ENCODE data around the gene CIAO3.
"Not testable (repeated sequence)": the region's sequence is repeated elsewhere in the genome, so short reads cannot be mapped to it uniquely, and the experiment has no call there.

Gene CIAO3

DNA sequence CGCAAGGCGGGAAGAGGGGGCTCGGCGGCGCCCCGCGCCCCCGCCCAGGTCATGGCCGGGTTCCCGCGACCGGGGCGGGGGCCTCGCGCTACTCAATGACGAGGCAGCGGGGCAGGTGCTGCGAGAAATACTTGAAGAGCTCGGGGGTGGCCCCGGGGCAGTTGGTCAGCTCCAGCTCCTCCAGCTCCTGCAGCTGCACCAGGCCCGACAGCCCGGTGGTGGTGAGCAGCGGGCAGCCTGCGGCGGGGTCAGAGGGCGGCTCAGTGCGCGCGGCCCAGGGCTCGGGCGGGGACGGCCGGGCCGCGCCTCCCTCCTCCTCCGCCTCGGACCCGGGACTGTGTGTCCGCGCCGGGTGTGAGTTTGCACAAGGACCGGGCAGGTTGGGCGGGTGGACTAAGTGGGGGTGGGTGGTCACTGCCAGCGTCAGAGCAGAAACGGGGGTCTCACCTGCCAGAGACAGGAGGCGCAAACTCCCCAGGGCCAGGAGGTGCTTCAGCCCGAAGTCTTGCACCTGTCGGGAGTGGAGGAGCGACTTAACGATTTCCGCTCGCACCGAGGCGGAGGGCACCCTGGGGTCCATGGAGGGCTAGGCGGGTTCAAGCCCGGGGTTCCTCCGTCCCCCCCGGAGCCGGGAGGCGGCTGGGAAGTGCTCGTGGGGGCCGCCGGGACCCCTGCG, 46.5 kb downstream of the CIAO3 start:
- DNase-seq (ENCODE audit: low read depth in 2 of 2): no peak

GRCh38 chr16:693766-694165, 47.0 kb downstream of the CIAO3 start:
- no peak for DNase-seq (ENCODE audit: low read depth in 2 of 2)

- no peak for DNase-seq (ENCODE audit: low read depth in 2 of 2)
Observed at GRCh38 chr16:693364-693763, 47.4 kb downstream of the CIAO3 start.

DNA sequence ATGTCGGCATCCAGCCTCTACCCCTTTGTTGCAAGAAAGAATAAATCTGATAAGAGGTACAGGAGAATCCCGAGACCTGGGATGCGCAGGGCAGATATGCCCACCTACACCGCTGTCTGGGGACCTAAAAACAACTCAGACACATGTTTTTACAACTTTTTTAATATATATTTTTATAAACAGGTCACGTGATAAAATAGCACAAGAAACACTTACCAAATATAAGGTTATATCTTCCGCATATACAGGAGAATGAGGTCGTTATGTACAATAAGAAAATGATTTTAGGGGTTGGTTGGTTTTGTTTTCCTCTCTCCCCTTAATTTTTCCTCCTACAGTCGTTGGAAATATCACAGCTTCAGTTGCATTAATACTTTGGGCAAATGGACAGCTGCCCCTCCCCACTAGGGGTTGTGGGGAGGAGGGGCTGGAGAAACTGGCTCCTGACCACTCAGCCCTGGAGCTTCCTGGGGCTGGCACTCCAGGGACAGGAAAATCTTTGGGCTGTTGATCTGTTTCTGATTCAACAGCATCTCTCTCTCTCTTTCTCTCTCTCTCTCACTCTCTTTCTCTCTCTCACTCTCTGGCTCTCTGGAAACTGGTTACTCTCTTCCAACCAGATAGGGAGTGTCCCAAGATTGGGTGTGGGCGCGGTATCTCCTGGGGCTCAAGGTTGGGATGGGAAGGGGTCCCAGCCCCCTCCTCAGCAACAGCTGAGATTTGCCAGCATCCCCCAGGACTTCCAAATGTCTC, 48.3 kb downstream of the CIAO3 start:
- no peak for DNase-seq (ENCODE audit: low read depth in 2 of 2)

- not testable (repeated sequence) for DNase-seq (ENCODE audit: low read depth in 2 of 2)
Observed at GRCh38 chr16:691242-691641, 49.6 kb downstream of the CIAO3 start.

DNA sequence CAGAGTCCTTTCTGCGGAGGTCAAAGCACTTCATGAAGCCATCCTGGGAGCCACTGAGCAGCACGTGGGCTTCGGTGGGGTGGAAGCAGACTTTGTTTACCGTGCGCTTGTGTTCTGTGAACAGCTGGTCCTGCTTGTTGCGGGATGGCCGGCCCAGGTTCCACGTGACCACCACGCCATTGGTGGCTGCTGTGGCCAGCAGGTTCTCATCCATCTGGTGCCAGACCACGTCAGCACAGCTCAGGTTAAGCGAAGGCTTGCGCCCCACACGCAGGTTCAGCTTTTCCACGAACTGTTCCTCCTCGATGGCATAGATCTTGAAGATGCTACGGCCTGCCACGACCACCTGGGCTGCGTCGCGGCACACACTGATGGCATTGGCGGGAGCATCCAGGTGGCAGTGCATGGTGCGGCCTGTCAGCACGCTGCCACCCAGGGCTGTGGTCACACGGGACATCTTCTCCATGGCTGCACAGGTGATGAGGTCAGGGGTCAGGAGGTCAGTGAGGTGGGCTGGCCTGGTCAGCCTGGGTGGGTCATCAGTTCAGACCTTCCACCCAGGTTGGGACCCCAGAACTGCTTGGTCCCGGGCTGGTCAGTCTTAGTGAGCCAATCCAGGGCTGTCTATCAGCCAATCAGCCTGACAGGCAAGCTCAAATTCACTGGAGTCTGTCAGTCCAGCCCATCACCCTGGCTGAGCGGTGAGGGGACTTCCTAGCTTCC, 51.5 kb downstream of the CIAO3 start:
- DNase-seq (ENCODE audit: low read depth in 2 of 2): no peak

DNA sequence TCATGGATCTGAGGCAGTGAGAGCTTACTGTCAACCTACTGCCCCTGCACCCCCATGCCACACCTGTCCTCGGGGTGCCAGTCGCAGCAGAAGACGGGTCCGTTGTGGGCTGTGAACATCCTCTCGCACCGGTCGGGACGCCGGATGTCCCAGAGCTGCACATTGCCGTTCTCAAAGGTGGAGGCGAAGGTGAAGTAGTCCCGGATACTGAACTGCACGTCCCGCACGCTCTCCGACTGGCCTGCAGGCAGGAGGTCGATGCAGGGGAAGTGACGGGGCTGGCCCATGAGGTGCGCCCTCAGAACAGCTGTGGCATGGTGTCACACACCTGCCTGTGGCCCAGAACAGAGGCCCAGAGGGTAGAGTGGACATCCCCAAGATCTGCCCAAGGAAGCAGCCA, 53.3 kb downstream of the CIAO3 start:
- DNase-seq (ENCODE audit: low read depth in 2 of 2): no peak

DNA sequence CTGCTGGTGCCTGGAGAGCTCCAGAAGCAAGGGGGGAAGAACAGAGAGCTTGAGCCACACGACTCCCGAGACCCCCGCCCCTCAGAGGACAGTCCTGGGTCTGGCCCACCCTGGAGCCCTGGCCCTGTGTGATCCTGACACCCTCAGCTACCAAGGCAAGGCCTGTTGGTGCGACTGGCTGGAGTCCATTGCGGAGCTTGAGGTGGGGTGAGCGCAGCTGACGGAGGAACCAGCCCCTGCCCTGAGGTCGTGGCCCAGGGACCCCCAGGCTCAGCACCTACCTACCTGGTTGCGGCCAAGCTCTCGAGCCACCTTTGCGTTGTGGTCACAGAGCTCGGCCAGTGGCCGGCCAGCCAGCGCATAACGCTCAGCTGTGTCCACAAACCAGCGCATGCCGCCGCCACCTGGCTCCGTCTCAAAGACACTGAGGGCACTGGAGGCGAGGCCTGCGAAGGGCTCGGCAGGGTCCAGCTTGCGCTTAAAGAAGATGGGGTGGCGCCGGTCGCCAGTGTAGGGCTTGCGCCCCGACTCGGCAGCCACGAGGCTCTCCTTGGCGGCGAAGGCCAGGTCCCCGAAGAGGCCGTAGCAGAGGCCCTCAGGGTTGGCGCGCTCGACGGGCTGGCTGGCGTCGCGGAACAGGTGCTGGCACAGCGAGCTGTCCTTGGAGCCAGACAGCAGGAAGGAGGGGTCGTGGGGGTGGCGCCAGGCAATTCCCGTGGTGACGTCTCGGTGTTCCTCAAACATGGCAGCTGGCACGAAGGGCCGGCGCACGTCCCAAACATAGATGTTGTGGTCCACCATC, 54.1 kb downstream of the CIAO3 start:
- no peak for DNase-seq (ENCODE audit: low read depth in 2 of 2)

- no peak for DNase-seq (ENCODE audit: low read depth in 2 of 2)
Observed at GRCh38 chr16:685967-686366, 54.8 kb downstream of the CIAO3 start.

GRCh38 chr16:684961-685696, 55.7 kb downstream of the CIAO3 start:
- no peak for DNase-seq (ENCODE audit: low read depth in 2 of 2)

DNA sequence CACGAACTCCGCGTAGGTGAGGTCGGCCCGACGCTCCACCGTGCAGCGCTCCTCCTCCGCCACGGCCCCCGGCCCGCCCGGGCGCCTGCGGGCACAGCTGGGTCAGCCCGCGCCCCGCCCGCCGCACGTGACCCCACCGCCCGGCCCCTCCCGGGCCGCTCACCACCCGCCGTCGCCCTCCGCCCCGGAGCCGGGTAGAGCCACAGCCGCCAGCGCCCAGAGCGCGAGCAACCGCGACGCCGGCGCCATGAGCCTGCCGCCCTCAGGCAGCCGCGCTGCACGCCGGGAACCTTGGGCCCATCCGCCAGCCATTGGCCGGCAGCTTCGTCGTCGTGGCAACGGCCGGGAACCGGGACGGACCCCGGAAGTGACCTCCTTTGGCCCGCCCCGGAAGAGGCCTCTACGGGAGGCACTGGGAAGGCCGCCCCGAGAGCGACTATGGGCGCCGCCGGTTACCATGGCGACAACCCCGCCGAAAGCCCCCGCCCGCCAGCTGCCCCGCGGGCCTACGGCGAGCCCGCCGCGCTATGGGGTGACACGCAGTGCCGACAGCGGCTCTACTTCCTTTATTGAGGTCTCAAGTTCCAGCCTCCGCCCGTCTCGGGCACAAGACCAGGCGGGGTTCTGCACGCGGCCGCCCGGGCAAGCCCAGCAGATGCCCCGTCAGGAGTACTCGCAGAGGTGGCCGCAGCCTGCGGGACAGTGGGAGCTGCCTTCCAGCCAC, 56.6 kb downstream of the CIAO3 start, which contains the start of gene JMJD8:
TSS of gene JMJD8 (minus strand) at position 264 of the 724 bp plus-strand sequence. CDS start at position 249, 15 bp downstream.
- peak; percentile 92 to 95 for DNase-seq (ENCODE audit: low read depth in 2 of 2)

GRCh38 chr16:683396-684070, 57.3 kb downstream of the CIAO3 start:
- no peak for DNase-seq (ENCODE audit: low read depth in 2 of 2)

DNA sequence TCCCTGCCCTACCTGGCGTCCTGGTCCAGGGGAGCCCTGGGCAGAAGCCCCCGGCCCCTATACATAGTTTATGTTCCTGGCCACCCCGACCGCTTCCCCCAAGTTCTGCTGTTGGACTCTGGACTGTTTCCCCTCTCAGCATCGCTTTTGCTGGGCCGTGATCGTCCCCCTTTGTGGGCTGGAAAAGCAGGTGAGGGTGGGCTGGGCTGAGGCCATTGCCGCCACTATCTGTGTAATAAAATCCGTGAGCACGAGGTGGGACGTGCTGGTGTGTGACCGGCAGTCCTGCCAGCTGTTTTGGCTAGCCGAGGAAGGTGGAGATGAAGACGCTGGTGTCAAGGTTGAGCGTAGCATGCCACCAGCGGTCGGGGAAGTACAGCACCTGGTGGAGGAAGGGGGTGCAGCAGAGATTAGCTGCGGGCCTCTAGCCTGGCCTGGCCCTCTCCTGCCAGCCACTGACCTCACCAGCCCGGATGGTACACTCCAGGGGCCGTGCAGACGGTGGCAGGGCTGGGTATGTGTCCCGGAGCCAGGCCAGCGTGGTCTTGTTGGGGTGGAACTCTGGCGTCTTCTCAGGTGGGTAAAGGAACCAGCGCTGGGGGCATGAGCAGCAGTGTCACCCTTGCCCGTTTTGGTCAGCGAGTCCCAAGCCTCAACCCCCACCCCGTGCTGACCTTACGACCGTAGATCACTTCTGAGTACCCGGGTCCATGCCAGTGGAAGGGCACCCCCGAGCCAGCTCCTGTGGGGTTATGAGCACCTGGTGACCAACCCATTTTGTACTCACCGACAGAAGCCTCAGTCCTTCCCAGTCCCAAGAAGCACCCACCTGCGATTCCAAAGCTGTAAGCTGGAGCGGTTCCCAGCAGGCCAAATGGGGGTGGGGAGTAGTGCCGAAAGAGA, 58.1 kb downstream of the CIAO3 start:
- DNase-seq (ENCODE audit: low read depth in 2 of 2): no peak

DNA sequence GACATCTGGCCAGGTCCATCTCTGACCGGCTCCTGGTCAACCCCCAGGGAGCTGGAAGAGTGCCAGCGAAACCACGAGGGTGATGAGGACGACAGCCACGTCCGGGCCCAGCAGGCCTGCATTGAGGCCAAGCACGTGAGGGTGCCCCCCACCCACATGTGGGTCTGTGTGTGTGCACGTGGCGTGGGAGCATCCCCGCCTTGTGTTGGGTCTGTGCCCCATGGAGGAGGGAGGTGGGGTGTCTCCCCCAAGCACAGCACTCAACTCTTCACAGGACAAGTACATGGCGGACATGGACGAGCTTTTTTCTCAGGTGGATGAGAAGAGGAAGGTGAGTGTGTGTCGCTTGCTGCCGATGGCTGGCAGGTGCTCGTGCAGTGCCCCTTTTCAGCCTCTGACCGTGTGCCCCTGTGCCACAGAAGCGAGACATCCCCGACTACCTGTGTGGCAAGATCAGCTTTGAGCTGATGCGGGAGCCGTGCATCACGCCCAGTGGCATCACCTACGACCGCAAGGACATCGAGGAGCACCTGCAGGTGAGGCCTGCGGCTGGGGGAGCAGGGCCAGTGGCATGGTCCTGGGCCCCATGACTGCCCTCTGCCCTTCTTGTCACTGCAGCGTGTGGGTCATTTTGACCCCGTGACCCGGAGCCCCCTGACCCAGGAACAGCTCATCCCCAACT, 58.9 kb downstream of the CIAO3 start:
- no peak for DNase-seq (ENCODE audit: low read depth in 2 of 2)

GRCh38 chr16:680967-681745, 59.6 kb downstream of the CIAO3 start:
- no peak for DNase-seq (ENCODE audit: low read depth in 2 of 2)

GRCh38 chr16:680625-680945, 60.2 kb downstream of the CIAO3 start:
- DNase-seq (ENCODE audit: low read depth in 2 of 2): no peak

DNA sequence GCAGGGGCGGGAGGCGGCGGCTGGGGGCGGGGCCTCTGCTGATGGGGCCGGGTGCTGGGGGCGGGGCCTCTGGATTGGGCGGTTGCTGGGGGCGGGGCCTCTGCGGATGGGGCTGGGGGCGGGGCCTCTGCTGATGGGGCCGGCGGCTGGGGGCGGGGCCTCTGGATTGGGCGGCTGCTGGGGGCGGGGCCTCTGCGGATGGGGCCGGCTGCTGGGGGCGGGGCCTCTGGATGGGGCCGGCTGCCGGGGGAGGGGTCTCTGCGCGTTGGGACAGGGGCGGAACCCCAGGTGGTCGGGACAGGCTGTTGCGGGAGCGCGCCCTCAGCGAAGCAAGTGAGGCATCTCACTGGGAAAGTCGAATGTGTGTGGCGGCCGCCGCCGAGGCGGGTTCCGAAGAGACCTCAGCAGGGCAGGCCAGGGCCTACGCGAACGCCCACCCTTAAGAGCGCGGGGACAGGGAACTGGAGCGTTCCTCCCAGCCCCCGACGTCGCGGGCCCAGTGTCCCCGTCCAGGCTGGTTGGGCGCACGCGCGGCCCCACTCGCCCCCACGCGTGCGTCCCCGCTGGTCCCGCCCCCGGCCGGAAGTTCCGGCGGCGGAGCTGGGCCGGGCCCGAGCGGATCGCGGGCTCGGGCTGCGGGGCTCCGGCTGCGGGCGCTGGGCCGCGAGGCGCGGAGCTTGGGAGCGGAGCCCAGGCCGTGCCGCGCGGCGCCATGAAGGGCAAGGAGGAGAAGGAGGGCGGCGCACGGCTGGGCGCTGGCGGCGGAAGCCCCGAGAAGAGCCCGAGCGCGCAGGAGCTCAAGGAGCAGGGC, 60.8 kb downstream of the CIAO3 start, which contains the start of gene STUB1:
TSS of gene STUB1 (plus strand) at position 597 of the 811 bp plus-strand sequence. CDS start at position 713, 116 bp downstream.
- DNase-seq (ENCODE audit: low read depth in 2 of 2): peak; percentile 69 to 77

All from stimulated activated CD8-positive, alpha-beta memory T cell treated with anti-CD3 and anti-CD28 coated beads, Interleukin-7, amount 100 ng/mL, for 1 hour (primary cell).